Measurements from ENCODE around the gene PTPRD.

PTPRD gene

DNA sequence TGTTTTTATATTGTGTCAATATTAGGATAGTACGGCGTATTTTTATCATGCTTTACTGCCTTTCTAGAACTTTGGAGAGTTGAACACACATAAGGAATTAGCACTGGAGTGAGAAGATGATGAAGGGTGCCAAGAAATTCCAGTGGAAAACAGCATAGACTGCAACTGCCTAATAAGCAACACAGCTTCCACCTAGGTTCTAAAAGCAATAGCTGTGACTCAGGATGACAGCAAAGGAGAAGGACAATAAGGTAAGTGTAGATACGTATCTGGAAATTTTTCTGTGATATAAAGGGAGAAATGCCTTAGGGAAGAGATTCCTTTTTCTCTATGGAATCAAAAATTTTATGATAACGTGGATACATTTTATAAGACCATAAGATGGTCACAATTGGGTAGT lies 7.4 kb downstream of the PTPRD start (continued):
- TF ChIP-seq, protein P1, sequence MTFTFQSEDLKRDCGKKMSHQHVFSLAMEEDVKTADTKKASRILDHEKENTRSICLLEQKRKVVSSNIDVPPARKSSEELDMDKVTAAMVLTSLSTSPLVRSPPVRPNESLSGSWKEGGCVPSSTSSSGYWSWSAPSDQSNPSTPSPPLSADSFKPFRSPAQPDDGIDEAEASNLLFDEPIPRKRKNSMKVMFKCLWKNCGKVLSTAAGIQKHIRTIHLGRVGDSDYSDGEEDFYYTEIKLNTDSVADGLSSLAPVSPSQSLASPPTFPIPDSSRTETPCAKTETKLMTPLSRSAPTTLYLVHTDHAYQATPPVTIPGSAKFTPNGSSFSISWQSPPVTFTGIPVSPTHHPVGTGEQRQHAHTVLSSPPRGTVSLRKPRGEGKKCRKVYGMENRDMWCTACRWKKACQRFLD (tag by site-specific recombination; IDR thresholded peaks at IDR 0.05), result no peak
- TF ChIP-seq ZNF140 (tag by site-specific recombination; IDR thresholded peaks at IDR 0.05) (no peak), GLIS2 (tag by site-specific recombination; IDR thresholded peaks at IDR 0.05) (no peak), ZNF521 (tag by site-specific recombination; IDR thresholded peaks at IDR 0.05) (no peak), ZNF335 (tag by site-specific recombination; conservative IDR thresholded peaks at IDR 0.05) (no peak)

DNA sequence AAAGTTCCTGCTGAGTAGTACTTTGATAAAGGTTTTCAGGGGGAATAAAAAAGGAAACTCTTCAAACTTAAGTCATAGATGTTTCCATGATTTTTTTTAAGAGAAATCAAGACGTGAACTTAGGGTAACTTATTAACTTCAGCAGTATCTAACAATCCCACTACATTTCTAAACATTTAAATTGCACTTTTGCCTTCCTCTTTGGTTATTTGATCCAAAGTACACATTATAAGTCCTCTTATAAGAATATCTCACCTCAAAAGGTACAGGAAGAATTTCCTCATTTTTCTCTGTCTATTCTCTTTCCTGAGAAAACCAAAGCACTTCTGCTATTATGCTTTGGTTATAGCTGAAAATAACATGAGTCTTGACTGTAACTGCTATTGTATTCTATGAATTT lies 7.9 kb downstream of the PTPRD start:
- Histone ChIP-seq H3K4me3 (ENCODE audit: low read depth, low read length) (no peak overlapping the region), H3K36me3 (ENCODE audit: control insufficient read depth in 2 of 2, insufficient read depth in 1 of 2, low read length in 2 of 2) (no peaks in the 10 kb centered on the region), H3K27ac (ENCODE audit: extremely low read depth, low read depth, low read length) (no peak overlapping the region), H3K9me3 (ENCODE audit: control insufficient read depth, insufficient read depth, low read depth, low read length) (no peaks in the 10 kb centered on the region), H3K4me1 (ENCODE audit: control insufficient read depth, insufficient read depth, low read length) (no peaks in the 10 kb centered on the region)
- POLR2A ChIA-PET, result no interaction called here
- TF ChIP-seq ZNF654 (tag by site-specific recombination; IDR thresholded peaks at IDR 0.05; ENCODE audit: low read depth) (no peak), ZNF335 (tag by site-specific recombination; conservative IDR thresholded peaks at IDR 0.05) (no peak), ZNF658 (tag by site-specific recombination; IDR thresholded peaks at IDR 0.05) (no peak), ZNF473 (tag by site-specific recombination; IDR thresholded peaks at IDR 0.05) (no peak), ZNF2 (tag by site-specific recombination; IDR thresholded peaks at IDR 0.05) (no peak)
- TF ChIP-seq, protein P2, sequence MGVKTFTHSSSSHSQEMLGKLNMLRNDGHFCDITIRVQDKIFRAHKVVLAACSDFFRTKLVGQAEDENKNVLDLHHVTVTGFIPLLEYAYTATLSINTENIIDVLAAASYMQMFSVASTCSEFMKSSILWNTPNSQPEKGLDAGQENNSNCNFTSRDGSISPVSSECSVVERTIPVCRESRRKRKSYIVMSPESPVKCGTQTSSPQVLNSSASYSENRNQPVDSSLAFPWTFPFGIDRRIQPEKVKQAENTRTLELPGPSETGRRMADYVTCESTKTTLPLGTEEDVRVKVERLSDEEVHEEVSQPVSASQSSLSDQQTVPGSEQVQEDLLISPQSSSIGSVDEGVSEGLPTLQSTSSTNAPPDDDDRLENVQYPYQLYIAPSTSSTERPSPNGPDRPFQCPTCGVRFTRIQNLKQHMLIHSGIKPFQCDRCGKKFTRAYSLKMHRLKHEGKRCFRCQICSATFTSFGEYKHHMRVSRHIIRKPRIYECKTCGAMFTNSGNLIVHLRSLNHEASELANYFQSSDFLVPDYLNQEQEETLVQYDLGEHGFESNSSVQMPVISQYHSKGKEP (tag by site-specific recombination; IDR thresholded peaks at IDR 0.05), result no peak
- TF ChIP-seq, protein P3, sequence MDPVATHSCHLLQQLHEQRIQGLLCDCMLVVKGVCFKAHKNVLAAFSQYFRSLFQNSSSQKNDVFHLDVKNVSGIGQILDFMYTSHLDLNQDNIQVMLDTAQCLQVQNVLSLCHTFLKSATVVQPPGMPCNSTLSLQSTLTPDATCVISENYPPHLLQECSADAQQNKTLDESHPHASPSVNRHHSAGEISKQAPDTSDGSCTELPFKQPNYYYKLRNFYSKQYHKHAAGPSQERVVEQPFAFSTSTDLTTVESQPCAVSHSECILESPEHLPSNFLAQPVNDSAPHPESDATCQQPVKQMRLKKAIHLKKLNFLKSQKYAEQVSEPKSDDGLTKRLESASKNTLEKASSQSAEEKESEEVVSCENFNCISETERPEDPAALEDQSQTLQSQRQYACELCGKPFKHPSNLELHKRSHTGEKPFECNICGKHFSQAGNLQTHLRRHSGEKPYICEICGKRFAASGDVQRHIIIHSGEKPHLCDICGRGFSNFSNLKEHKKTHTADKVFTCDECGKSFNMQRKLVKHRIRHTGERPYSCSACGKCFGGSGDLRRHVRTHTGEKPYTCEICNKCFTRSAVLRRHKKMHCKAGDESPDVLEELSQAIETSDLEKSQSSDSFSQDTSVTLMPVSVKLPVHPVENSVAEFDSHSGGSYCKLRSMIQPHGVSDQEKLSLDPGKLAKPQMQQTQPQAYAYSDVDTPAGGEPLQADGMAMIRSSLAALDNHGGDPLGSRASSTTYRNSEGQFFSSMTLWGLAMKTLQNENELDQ (tag by site-specific recombination; IDR thresholded peaks at IDR 0.05; ENCODE audit: low read depth), result no peak
- TF ChIP-seq, protein P4, sequence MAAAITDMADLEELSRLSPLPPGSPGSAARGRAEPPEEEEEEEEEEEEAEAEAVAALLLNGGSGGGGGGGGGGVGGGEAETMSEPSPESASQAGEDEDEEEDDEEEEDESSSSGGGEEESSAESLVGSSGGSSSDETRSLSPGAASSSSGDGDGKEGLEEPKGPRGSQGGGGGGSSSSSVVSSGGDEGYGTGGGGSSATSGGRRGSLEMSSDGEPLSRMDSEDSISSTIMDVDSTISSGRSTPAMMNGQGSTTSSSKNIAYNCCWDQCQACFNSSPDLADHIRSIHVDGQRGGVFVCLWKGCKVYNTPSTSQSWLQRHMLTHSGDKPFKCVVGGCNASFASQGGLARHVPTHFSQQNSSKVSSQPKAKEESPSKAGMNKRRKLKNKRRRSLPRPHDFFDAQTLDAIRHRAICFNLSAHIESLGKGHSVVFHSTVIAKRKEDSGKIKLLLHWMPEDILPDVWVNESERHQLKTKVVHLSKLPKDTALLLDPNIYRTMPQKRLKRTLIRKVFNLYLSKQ (tag by site-specific recombination; IDR thresholded peaks at IDR 0.05; ENCODE audit: borderline replicate concordance), result no peak
- TF ChIP-seq, protein P5, sequence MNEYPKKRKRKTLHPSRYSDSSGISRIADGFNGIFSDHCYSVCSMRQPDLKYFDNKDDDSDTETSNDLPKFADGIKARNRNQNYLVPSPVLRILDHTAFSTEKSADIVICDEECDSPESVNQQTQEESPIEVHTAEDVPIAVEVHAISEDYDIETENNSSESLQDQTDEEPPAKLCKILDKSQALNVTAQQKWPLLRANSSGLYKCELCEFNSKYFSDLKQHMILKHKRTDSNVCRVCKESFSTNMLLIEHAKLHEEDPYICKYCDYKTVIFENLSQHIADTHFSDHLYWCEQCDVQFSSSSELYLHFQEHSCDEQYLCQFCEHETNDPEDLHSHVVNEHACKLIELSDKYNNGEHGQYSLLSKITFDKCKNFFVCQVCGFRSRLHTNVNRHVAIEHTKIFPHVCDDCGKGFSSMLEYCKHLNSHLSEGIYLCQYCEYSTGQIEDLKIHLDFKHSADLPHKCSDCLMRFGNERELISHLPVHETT (tag by site-specific recombination; IDR thresholded peaks at IDR 0.05), result no peak
- CTCF ChIA-PET, result no interaction called here

DNA sequence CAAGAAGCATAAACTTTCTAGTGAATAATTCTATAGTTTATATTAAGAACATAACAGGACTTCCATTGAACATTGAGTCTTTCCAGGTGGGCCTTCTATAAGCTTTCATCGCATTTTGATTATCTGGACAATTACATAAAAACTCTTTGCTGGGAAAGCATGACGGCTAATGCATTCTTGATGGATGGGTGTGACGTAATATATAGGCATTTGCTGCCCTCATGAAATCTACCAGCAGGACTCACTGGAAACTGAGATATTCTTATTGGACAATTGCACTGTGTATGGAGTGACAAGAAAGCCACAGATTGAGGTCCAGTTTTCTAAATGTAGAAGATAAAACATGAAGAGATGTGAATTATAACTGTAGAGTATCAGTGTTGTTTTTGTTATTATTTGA lies 15.0 kb downstream of the PTPRD start:
- H3K4me3 ChIP-seq (ENCODE audit: low read depth, low read length), result no peak overlapping the region
- ChIA-PET CTCF (no interaction called here), POLR2A (no interaction called here)
- TF ChIP-seq GLI2 (tag by site-specific recombination; IDR thresholded peaks at IDR 0.05; ENCODE audit: borderline replicate concordance, low read depth), result no peak
- no peak for TF ChIP-seq MYNN (tag by site-specific recombination; IDR thresholded peaks at IDR 0.05; ENCODE audit: borderline replicate concordance)
- TF ChIP-seq ZSCAN30 (tag by site-specific recombination; IDR thresholded peaks at IDR 0.05), result no peak
- no peak for TF ChIP-seq ZNF596 (tag by site-specific recombination; IDR thresholded peaks at IDR 0.05)
- no peak for TF ChIP-seq ZNF654 (tag by site-specific recombination; IDR thresholded peaks at IDR 0.05; ENCODE audit: low read depth)
- TF ChIP-seq MEIS1 (CRISPR knock-in tag; IDR thresholded peaks at IDR 0.05; ENCODE audit: borderline replicate concordance), result no peak
- no peak for TF ChIP-seq ZFP37 (tag by site-specific recombination; IDR thresholded peaks at IDR 0.05)
- TF ChIP-seq, protein P6, sequence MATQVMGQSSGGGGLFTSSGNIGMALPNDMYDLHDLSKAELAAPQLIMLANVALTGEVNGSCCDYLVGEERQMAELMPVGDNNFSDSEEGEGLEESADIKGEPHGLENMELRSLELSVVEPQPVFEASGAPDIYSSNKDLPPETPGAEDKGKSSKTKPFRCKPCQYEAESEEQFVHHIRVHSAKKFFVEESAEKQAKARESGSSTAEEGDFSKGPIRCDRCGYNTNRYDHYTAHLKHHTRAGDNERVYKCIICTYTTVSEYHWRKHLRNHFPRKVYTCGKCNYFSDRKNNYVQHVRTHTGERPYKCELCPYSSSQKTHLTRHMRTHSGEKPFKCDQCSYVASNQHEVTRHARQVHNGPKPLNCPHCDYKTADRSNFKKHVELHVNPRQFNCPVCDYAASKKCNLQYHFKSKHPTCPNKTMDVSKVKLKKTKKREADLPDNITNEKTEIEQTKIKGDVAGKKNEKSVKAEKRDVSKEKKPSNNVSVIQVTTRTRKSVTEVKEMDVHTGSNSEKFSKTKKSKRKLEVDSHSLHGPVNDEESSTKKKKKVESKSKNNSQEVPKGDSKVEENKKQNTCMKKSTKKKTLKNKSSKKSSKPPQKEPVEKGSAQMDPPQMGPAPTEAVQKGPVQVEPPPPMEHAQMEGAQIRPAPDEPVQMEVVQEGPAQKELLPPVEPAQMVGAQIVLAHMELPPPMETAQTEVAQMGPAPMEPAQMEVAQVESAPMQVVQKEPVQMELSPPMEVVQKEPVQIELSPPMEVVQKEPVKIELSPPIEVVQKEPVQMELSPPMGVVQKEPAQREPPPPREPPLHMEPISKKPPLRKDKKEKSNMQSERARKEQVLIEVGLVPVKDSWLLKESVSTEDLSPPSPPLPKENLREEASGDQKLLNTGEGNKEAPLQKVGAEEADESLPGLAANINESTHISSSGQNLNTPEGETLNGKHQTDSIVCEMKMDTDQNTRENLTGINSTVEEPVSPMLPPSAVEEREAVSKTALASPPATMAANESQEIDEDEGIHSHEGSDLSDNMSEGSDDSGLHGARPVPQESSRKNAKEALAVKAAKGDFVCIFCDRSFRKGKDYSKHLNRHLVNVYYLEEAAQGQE (tag by site-specific recombination; IDR thresholded peaks at IDR 0.05), result no peak
- no peak for TF ChIP-seq BCL11A (tag by site-specific recombination; IDR thresholded peaks at IDR 0.05; ENCODE audit: low read depth)
- no peak for TF ChIP-seq ZNF76 (tag by site-specific recombination; IDR thresholded peaks at IDR 0.05; ENCODE audit: borderline replicate concordance, low read depth)
- no peak for TF ChIP-seq KLF16 (tag by site-specific recombination; IDR thresholded peaks at IDR 0.05)

More for the DNA sequence above, 15.0 kb downstream of the PTPRD start:
- H3K27ac ChIP-seq (ENCODE audit: extremely low read depth, low read depth, low read length), result no peak overlapping the region
- no peaks in the 10 kb centered on the region for H3K4me1 ChIP-seq (ENCODE audit: control insufficient read depth, insufficient read depth, low read length)
- no peaks in the 10 kb centered on the region for H3K36me3 ChIP-seq (ENCODE audit: control insufficient read depth in 2 of 2, insufficient read depth in 1 of 2, low read length in 2 of 2)
- no peaks in the 10 kb centered on the region for H3K9me3 ChIP-seq (ENCODE audit: control insufficient read depth, insufficient read depth, low read depth, low read length)
